H9 (cell line): Measurements from ENCODE around the gene HDDC2. TPM values are rescaled to one million over a fixed set of nuclear protein-coding genes. Genes with fewer than 3 reads are reported as not detected.

Experiments used
- DNase-seq: peaks from one replicate; pipeline ENCODE4 v3.0.0-alpha.2; 2017
- H2AFZ ChIP-seq: one replicate; pipeline ENCODE4 v1.6.1; 2013; ENCODE audit warnings: mild to moderate bottlenecking, low read length, control low read depth, moderate library complexity
- H2AK5ac ChIP-seq: 2 replicates; pipeline ENCODE4 v1.6.1; 2013; ENCODE audit warnings: low read length, control low read depth, mixed read lengths; ENCODE audit not compliant: insufficient read length
- H2BK120ac ChIP-seq: one replicate; pipeline ENCODE4 v1.6.1; 2013; ENCODE audit warnings: low read depth, mild to moderate bottlenecking, low read length, control low read depth, inconsistent platforms; ENCODE audit not compliant: poor library complexity, severe bottlenecking
- H2BK12ac ChIP-seq: 2 replicates; pipeline ENCODE4 v1.6.1; 2013; ENCODE audit warnings: low read length, control low read depth, mixed read lengths, low read depth; ENCODE audit not compliant: insufficient read length
- H2BK15ac ChIP-seq: 2 replicates; pipeline ENCODE4 v1.6.1; 2013; ENCODE audit warnings: low read depth, low read length, control low read depth
- H2BK20ac ChIP-seq: one replicate; pipeline ENCODE4 v1.6.1; 2013; ENCODE audit warnings: low read depth, mild to moderate bottlenecking, low read length, control low read depth, inconsistent platforms; ENCODE audit not compliant: poor library complexity, severe bottlenecking
- H2BK5ac ChIP-seq: 2 replicates; pipeline ENCODE4 v1.6.1; 2013; ENCODE audit warnings: low read length, control low read depth, mixed read lengths; ENCODE audit not compliant: insufficient read length
- H3K14ac ChIP-seq: 2 replicates; pipeline ENCODE4 v1.6.1; 2013; ENCODE audit warnings: low read length, control low read depth; ENCODE audit not compliant: insufficient read depth
- H3K18ac ChIP-seq: 2 replicates; pipeline ENCODE4 v1.6.1; 2013; ENCODE audit warnings: low read depth, mild to moderate bottlenecking, mixed read lengths, low read length, control low read depth; ENCODE audit not compliant: insufficient read length
- H3K23ac ChIP-seq: 2 replicates; pipeline ENCODE4 v1.6.1; 2013; ENCODE audit warnings: low read length, control low read depth, mixed read lengths, low read depth; ENCODE audit not compliant: insufficient read length
- H3K23me2 ChIP-seq: 2 replicates; pipeline ENCODE4 v1.6.1; 2013; ENCODE audit warnings: low read depth, mild to moderate bottlenecking, mixed read lengths, low read length, control low read depth; ENCODE audit not compliant: insufficient read length, poor library complexity, severe bottlenecking
- H3K27ac ChIP-seq: 2 replicates; pipeline ENCODE4 v1.5.1; 2013; ENCODE audit warnings: low read length, control low read depth, mixed read lengths, low read depth; ENCODE audit not compliant: insufficient read length
- H3K27me3 ChIP-seq: 2 replicates; pipeline ENCODE4 v1.6.1; 2013; ENCODE audit warnings: low read length, control low read depth, inconsistent platforms; ENCODE audit not compliant: insufficient read depth
- H3K4ac ChIP-seq: 2 replicates; pipeline ENCODE4 v1.6.1; 2013; ENCODE audit warnings: low read depth, mild to moderate bottlenecking, control low read depth, inconsistent platforms, low read length, moderate library complexity
- H3K4me1 ChIP-seq: 2 replicates; pipeline ENCODE4 v1.6.1; 2013; ENCODE audit warnings: low read length, control low read depth, inconsistent platforms; ENCODE audit not compliant: insufficient read depth
- H3K4me2 ChIP-seq: 2 replicates; pipeline ENCODE4 v1.6.1; 2013; ENCODE audit warnings: low read length, control low read depth, mixed read lengths; ENCODE audit not compliant: insufficient read length, insufficient read depth
- H3K56ac ChIP-seq: 2 replicates; pipeline ENCODE4 v1.6.1; 2013; ENCODE audit warnings: low read depth, mild to moderate bottlenecking, mixed read lengths, low read length, control low read depth; ENCODE audit not compliant: insufficient read length
- H3K79me1 ChIP-seq: 2 replicates; pipeline ENCODE4 v1.6.1; 2013; ENCODE audit warnings: low read depth, mild to moderate bottlenecking, moderate library complexity, low read length, control low read depth, inconsistent platforms; ENCODE audit not compliant: insufficient read depth, poor library complexity, severe bottlenecking
- H3K79me2 ChIP-seq: 2 replicates; pipeline ENCODE4 v1.6.1; 2013; ENCODE audit warnings: low read length, control low read depth, inconsistent platforms; ENCODE audit not compliant: insufficient read depth
- H3K9ac ChIP-seq: 2 replicates; pipeline ENCODE4 v1.6.1; 2013; ENCODE audit warnings: low read length, control low read depth, mixed read lengths; ENCODE audit not compliant: insufficient read length; ENCODE audit errors: extremely low read depth
- H3K9me3 ChIP-seq: one replicate; pipeline ENCODE4 v1.6.1; 2013; ENCODE audit warnings: low read depth, low read length, inconsistent platforms; ENCODE audit not compliant: control insufficient read depth
- H3T11ph ChIP-seq: one replicate; pipeline ENCODE4 v1.6.1; 2013; ENCODE audit warnings: mild to moderate bottlenecking, low read length, control low read depth, inconsistent platforms
- H4K20me1 ChIP-seq: one replicate; pipeline ENCODE4 v1.6.1; 2013; ENCODE audit not compliant: control insufficient read depth, insufficient read length, insufficient read depth
- H4K5ac ChIP-seq: 2 replicates; pipeline ENCODE4 v1.6.1; 2013; ENCODE audit warnings: low read depth, mild to moderate bottlenecking, mixed read lengths, low read length, control low read depth; ENCODE audit not compliant: insufficient read length
- H4K8ac ChIP-seq: replicated peaks from 2 replicates; pipeline ENCODE4 v1.6.1; 2013; ENCODE audit warnings: low read length, control low read depth, mixed read lengths, low read depth; ENCODE audit not compliant: insufficient read length
- H4K91ac ChIP-seq: 2 replicates; pipeline ENCODE4 v1.6.1; 2013; ENCODE audit warnings: low read depth, mild to moderate bottlenecking, moderate library complexity, mixed read lengths, low read length, control low read depth; ENCODE audit not compliant: insufficient read length
- H3K27ac Mint-ChIP-seq, 3 experiments: 2 replicates in 2 of 3; 3 replicates in 1 of 3; pipeline ENCODE4 v1.8.0; 2020 to 2021; ENCODE audit warnings: mixed read lengths in 3 of 3, mild to moderate bottlenecking in 1 of 3, moderate library complexity in 1 of 3
- H3K27me3 Mint-ChIP-seq: 2 replicates; pipeline ENCODE4 v1.8.0; 2021; ENCODE audit warnings: low read depth, mild to moderate bottlenecking, moderate library complexity, mixed read lengths
- H3K36me3 Mint-ChIP-seq, 3 experiments: 2 replicates in 2 of 3; 3 replicates in 1 of 3; pipeline ENCODE4 v1.8.0; 2020 to 2021; ENCODE audit warnings: low read depth in 3 of 3, mixed read lengths in 3 of 3; ENCODE audit not compliant: insufficient read depth in 1 of 3
- H3K4me1 Mint-ChIP-seq, 2 experiments: 2 replicates each; pipeline ENCODE4 v1.8.0; 2020; ENCODE audit warnings: mixed read lengths in 2 of 2
- H3K4me3 Mint-ChIP-seq, 2 experiments: 2 replicates in 1 of 2; 3 replicates in 1 of 2; pipeline ENCODE4 v1.8.0; 2020 to 2021; ENCODE audit warnings: mild to moderate bottlenecking in 2 of 2, mixed read lengths in 2 of 2, moderate library complexity in 1 of 2
- H3K9me3 Mint-ChIP-seq, 2 experiments: 2 replicates in 1 of 2; 3 replicates in 1 of 2; pipeline ENCODE4 v1.8.0; 2020; ENCODE audit warnings: mild to moderate bottlenecking in 2 of 2, mixed read lengths in 2 of 2, moderate library complexity in 1 of 2
- WGBS: extraction: QIAGEN DNeasy Blood & Tissue Kit; methylation state at CpG from one replicate; pipeline ENCODE4 v1.1.7; 2013; ENCODE audit warnings: missing lambda C conversion rate, low lambda C conversion rate, mixed read lengths; ENCODE audit not compliant: insufficient read length; ENCODE audit errors: extremely low coverage; 5-methylcytosine and 5-hydroxymethylcytosine counted together
- total RNA-seq: library from RNA; stranded (reverse); gene quantifications from 2 replicates; pipeline ENCODE4 v1.2.1, GENCODE V29; 2021
- TF ChIP-seq, protein P1 (sequence below): fragments of 200-600 bp; sonication (generic); conservative IDR thresholded peaks from 3 replicates; pipeline ENCODE4 v1.8.0; 2021; ENCODE audit warnings: antibody characterized with exemption, mild to moderate bottlenecking

Gene HDDC2
- total RNA-seq, 1 experiment from 2014 or later = 77.8 TPM

GRCh38 chr6:125231133-125231532 is 70.6 kb downstream of the HDDC2 start:
- Histone ChIP-seq H2AK5ac (no peak overlapping the region), H2BK120ac (no peak overlapping the region), H3K9ac (no peak overlapping the region), H4K8ac (no peak overlapping the region), H4K91ac (no peak overlapping the region), H3K4me1 (no peaks in the 10 kb centered on the region), H2BK15ac (no peak overlapping the region), H3K18ac (no peak overlapping the region), H3K56ac (no peak overlapping the region), H3K4me2 (no peak overlapping the region), H3T11ph (no peak overlapping the region), H3K23ac (no peak overlapping the region), H2BK5ac (no peak overlapping the region), H2BK20ac (no peak overlapping the region), H3K79me1 (no peaks in the 10 kb centered on the region), H3K4ac (no peak overlapping the region), H3K79me2 (no peaks in the 10 kb centered on the region), H2BK12ac (no peak overlapping the region), H3K9me3 (no peaks in the 10 kb centered on the region), H3K27ac (no peak overlapping the region), H2AFZ (no peak overlapping the region), H3K14ac (no peak overlapping the region), H4K20me1 (no peaks in the 10 kb centered on the region), H3K27me3 (no peaks in the 10 kb centered on the region), H4K5ac (no peak overlapping the region), H3K23me2 (no peaks in the 10 kb centered on the region)
- no peak overlapping the region; a peak in 1 of 7 replicates for H3K27ac Mint-ChIP-seq
- no peak for DNase-seq
- no peaks in the 10 kb centered on the region for H3K27me3 Mint-ChIP-seq
- no peaks in the 10 kb centered on the region for H3K9me3 Mint-ChIP-seq
- no peak overlapping the region for H3K4me3 Mint-ChIP-seq
- peaks cover 8 to 14% of the 10 kb centered on the region in 2 experiments; a peak in 3 of 4 replicates for H3K4me1 Mint-ChIP-seq
- no peaks in the 10 kb centered on the region for H3K36me3 Mint-ChIP-seq
- TF ChIP-seq, protein P1, sequence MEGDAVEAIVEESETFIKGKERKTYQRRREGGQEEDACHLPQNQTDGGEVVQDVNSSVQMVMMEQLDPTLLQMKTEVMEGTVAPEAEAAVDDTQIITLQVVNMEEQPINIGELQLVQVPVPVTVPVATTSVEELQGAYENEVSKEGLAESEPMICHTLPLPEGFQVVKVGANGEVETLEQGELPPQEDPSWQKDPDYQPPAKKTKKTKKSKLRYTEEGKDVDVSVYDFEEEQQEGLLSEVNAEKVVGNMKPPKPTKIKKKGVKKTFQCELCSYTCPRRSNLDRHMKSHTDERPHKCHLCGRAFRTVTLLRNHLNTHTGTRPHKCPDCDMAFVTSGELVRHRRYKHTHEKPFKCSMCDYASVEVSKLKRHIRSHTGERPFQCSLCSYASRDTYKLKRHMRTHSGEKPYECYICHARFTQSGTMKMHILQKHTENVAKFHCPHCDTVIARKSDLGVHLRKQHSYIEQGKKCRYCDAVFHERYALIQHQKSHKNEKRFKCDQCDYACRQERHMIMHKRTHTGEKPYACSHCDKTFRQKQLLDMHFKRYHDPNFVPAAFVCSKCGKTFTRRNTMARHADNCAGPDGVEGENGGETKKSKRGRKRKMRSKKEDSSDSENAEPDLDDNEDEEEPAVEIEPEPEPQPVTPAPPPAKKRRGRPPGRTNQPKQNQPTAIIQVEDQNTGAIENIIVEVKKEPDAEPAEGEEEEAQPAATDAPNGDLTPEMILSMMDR = no peak
- WGBS = no CpG with 5 or more reads among the region's 1 CpG
